Upper lobe of left lung (tissue), 4 donors: ENCODE measurements around the gene C6orf132.

Experiments
- CTCF ChIP-seq, 6 experiments: fragments of 450-650 bp in 4 of 6; fragments of 200-600 bp in 2 of 6; sonication (generic) in 2 of 6; IDR thresholded peaks; one replicate each; pipeline ENCODE4 v1.5.1; 2016 to 2019; ENCODE audit warnings: antibody characterized with exemption in 6 of 6
- POLR2A ChIP-seq, 4 donors: fragments of 450-650 bp; IDR thresholded peaks; one replicate each; pipeline ENCODE4 v1.5.1; 2016 to 2017; ENCODE audit warnings: antibody characterized with exemption in 4 of 4, mild to moderate bottlenecking in 2 of 4

GRCh38 chr6:42133926-42134325 is 8.5 kb downstream of the C6orf132 start:
- TF ChIP-seq POLR2A (IDR thresholded peaks at IDR 0.05) (no peak), CTCF (IDR thresholded peaks at IDR 0.05) (no peak)
